OCI-LY3 (cell line): ENCODE results near the gene SRD5A1.

Experiments
- CTCF ChIP-seq: fragments of 200-600, 300-600 bp; sonication (generic); IDR thresholded peaks from 2 replicates; pipeline ENCODE4 v1.5.1; 2014; ENCODE audit warnings: antibody characterized with exemption, low read length, low read depth
- EZH2phosphoT487 ChIP-seq: fragments of 200-600 bp; shearing (Covaris generic); IDR thresholded peaks from 2 replicates; pipeline ENCODE4 v1.6.1; 2018; ENCODE audit warnings: antibody characterized with exemption, mixed run types, low read depth

GRCh38 chr5:6636293-6636692 lies 3.1 kb downstream of the SRD5A1 start:
- TF ChIP-seq CTCF (no peak), EZH2phosphoT487 (no peak)
